Amygdala (tissue), 56 donors: ENCODE data around the gene KRTAP10-4.
"Not testable (repeated sequence)": the region's sequence is repeated elsewhere in the genome, so short reads cannot be mapped to it uniquely, and the experiment has no call there.

Experiments
- DNase-seq, 56 donors: peaks; one replicate each; lab custom pipeline; 2025; lab: John Stamatoyannopoulos, UW

Gene KRTAP10-4

DNA sequence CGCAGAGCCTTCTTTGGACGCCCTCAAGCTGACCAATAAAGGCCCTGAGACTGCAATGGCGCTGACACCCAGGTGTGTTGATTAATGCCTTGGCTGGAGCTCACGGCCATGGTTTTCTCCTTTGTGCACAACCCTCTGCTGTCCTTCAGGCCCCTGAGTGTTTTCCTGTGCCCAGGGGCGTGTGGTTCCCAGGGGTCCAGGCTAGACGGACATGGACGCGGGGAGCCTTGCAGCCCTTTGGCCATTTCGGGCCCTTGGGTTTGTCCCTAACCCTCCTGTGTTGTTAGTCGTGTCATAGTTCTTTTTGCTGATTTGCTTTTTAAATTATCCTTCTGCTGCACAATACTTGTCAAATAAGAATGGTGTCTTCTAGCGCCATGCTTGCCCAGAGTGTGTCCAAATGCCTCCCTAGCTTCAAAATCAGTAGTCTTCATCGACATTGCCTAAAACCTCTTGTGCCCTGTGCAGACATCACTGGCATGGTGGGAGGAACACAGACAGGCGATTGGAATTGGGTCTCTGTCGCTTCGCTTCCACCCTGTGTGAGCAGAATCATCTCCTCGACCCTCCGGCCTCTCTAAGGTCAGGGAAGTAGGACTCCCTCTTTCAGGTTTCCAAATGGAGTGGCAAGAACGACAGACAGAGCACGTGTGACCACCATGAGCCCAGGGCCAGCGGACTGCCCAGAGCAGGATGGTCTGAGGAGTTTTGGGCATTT lies 1.9 kb downstream of the KRTAP10-4 start:
- no peak for DNase-seq

DNA sequence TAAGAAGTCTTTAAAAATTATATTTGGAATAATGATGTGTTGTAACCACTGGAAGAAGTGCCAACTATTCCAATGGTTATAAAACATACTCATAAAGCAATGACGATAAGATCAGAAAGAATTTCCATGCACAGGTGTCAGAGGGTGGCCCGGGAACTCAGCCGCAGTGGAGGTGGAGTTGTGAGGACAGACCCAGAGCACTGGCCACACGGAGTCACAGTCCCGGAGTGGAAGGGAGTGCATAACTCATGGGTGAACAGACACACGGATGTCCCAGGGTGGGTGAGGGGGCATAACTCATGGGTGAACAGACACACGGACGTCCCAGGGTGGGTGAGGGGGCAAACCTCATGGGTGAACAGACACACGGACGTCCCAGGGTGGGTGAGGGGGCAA lies 2.5 kb downstream of the KRTAP10-4 start:
- DNase-seq: no peak

DNA sequence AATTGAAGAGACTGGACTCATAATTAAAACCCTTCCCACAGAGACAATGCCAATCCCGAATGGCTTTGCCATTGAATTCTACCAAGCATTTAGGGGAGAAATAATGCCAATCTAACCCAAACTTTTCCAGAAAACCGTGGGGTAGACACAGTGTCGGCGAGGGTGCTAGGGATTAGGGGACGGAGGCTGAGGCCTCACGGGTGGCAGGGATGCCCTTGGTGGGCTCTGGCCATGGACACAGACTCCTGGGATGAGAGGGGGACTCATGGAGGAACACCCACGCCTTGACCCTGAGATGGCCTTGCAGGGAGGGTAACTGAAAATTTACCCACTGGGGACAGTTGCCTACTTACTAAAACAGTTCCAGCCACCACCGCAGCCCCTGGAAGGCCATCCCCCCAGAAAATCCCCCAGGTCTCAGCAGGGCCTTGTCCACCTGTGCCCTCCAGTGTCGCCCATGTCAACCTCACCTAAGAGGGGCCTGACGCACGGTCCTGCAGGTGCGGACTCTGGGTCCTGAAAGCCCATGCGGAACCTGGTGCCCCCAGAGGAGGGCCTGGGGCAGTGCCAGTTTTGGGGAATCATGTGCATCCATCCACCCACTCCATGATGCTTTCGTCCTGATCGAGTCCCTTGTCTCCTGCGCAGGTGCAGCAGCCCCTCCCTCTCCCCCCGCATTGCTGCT lies 5.0 kb downstream of the KRTAP10-4 start:
- DNase-seq: no peak

DNA sequence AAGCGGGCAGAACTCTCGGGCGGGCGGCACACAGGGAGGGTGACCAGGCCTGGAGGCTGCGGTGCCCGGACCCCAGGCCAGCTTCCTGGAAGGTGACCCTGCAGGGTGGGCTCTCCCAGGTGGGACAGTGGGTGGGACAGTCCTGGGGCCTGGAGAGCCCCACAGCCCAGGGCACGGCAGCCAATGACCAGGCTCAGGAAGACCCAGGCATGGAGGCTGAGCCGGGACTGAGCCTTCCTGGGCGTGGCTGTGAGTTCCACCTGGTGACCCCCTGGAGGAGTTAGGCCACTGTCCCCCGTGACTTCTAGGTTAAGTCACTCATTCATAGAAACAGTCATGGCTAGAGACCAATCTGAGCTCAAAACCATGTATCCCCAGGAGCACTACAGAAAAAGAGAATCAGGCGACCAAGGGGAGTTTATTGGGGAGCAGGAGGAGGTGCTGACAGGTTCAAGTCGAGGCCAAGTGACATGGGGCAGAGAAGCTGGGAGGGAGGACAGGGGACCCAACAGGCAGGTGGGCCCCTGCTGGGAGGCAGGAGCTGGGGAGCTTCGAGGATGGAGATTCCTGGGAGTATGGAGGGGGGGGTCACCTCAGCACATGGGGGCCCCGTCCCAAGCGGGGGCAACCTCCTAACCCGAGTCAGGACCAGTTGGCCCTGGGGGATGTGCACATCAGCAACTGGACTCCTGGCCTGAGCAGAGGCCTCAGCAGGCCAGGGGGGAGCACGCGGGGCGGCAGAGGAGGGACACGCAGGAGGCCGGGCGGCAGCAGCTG lies 5.7 kb downstream of the KRTAP10-4 start:
- no peak for DNase-seq

DNA sequence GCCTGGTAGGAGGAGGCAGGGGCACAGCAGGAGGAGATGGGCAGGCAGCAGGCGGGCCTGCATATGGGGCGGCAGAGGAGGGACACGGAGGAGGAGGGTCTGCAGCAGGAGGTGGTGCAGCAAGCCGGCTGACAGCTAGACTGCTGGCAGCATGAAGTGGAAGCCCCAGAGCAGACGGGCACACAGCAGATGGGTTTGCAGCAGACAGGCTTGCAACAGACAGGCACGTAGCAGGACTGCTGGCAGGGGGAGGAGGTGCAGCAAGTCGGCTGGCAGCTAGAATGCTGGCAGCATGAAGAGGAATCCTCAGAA lies 6.3 kb downstream of the KRTAP10-4 start:
- DNase-seq: no peak

DNA sequence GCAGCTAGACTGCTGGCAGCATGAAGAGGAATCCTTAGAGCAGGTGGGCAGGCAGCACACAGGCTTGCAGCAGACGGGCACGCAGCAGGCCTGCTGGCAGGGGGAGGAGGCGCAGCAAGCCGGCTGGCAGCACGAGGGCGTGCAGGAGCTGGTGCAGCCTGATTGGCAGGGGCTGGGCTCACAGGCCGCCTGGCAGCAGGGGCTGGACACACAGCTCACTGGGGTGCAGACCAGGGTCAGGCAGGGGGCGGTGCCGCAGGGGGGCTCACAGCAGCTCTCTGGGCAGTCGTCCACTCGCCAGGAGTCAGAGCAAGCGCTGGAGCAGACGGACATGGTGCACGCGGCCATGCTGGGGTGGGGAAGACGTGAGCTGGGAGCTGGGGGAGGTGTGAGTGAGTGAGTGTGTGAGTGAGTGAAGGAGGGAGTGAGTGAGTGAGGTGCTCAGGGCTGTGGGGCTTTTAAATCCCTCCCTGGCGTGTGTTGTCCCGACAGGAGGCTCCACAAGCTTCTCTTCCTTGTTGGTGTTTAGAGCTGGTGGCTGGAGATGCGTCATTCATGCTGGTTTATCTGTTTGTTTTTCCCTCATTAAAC lies 6.8 kb downstream of the KRTAP10-4 start, which contains the start of gene KRTAP10-5:
KRTAP10-5 (minus strand) TSS at position 374 of the 591 bp plus-strand sequence; CDS start at position 348, 26 bp downstream.
- DNase-seq: peak in 3 of 56 donors; percentile 5 to 52 (median 18)

DNA sequence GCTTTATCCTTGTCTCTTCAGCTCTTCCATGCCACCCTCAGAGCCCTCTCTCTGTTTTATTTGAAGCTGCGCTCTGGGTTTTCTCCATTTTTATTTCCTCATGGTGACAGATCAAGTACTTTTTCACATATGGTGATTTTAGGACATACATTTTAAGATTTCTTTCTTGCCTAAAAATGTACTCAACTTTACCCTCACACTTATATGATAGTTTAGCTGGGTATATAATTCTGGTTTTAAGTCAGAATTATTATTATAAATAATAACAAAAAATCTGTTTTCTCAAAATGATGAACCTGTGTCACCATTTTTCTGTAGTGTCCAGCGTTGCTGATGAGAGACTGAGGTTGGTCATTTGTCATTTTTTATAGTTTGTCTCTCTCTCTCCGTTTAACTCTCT lies 7.6 kb downstream of the KRTAP10-4 start:
- no peak for DNase-seq

DNA sequence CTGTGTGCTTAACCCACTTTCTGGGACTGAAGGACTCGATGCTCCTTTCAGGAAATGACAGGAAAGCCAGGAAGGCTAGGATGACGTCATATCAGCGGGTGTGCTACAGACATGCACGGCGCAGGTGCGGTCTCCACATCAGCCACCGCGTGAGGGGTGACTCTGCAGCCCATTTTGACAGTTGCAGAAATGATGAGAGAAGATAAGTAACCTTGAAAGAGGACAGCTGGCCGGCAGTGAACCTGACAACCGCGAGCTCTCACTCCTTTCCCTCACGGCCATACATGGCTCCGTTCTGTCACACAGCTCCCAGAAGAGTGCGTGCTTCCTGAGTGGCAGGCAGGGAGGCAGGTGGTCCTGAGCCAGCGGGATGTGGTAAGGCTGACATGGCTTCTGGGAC lies 8.5 kb downstream of the KRTAP10-4 start:
- no peak for DNase-seq

DNA sequence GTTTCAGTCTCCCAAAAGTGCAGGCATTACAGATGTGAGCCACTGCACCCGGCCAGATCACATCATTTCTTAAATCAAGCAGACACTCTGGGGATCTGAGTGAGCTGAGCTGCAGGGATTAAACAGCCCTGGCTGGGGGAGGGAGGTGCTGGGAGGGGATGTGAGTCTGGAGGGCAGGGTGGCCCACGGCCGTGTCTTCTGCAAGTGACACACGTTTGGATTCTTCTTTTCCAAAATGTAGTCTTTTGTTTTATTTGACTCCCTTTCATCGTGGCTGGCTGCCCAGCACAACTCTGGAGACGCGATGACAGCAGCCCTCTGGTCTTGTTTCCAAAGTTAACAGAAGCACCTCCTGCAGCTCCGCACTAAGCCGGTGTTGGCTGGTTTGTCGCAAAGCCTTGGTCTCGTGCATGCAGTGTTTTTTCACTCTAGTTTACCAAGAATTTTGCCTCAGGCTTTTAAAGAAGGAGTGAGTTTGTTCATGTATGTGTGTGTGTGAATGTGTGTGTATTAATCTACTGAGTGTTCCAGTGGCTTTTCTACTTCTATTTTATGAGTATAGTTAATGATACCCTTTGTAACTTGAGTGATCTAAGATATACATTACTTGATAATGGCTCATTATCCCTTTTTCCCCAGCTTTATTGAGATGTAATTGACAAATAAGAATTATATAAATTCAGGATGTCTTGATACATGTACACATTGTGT lies 9.7 kb downstream of the KRTAP10-4 start:
- no peak for DNase-seq

DNA sequence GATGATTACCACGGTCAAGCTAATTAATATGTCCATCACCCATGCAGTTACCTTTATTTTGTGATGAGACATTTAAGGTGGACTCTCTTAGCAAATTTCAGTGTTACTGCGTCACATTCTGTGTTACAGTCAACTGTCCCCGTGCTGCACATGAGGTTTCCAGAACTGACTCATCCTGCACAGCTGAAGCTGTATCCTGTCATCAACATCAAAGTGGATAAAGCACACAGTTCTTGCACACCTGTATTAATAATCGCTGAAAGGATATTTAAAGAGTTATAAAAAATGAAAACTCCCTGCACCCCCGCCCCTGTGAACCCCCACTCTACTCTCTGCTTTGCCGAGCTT lies 10.2 kb downstream of the KRTAP10-4 start:
- DNase-seq: no peak

DNA sequence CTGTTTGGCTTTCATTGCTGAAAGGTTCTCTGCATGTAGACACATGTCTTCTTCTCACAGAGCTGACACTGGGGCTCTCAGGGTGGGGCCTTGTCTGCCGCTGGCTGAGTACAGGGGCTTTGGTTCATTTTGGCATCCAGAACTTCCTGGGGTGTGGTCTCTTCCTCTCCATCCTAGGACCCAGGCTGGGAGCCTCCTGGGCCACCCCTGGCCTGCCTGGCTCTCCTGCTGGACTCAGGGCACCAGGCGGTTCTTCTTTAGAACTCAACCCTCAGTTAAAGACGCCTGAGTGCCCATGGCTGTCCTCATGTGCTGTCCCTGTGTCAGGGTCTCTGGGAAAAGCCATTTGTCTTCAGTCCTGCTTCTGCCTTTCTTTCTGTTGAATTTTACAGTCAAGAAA lies 12.4 kb downstream of the KRTAP10-4 start:
- no peak for DNase-seq

DNA sequence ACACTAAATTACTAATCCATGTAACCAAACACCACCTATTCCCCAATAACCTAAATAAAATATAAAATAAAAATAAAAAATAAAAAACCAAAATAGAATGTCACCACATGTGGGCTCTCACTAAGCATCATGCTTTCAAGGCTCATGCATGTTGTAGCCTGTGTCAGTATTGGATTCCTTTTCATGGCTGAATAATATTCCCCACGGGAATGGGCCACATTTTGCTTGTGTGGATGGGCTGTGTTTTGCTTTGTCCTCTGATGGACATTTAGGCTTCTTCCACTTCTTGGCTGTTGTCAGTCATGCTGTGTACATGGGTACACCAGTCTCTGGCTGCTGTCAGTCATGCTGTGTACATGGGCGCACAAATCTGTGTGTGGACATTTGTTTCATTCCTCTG lies 15.6 kb downstream of the KRTAP10-4 start:
- DNase-seq: no peak

DNA sequence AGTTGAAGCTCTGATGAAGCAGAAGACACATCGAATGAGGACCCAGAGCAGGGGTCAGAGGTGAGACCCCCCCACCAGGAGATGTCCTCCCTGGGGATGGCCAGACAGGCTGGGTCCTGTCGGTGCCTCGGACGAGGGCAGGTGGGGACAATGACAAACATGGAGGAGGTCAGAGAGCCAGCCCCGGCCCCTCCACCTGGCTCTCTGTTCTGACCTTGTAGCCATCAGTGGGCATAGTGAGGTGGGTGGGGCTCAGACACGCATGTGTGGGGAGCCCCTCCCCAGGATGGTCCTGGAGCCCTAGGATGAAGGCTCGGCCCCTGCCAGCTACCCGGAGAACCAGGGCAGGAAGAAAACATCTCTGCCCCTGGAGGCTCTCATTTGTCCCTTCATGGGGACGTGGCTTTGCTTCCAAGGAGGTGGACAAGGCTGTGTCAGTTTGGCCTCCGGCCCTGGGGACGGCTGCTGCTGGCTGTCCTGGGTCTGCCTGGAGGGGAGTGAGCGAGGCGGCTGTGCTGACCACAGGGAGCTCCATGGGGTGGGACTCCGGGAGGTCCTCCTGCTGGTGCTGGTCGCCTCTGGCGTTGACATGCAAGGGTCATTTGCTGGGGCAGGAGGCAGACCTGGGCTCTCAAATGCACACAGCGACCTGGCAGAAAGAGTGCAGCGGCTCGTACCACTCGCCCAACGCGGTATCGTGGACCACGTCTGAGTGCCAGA lies 16.2 kb downstream of the KRTAP10-4 start:
- DNase-seq: no peak

DNA sequence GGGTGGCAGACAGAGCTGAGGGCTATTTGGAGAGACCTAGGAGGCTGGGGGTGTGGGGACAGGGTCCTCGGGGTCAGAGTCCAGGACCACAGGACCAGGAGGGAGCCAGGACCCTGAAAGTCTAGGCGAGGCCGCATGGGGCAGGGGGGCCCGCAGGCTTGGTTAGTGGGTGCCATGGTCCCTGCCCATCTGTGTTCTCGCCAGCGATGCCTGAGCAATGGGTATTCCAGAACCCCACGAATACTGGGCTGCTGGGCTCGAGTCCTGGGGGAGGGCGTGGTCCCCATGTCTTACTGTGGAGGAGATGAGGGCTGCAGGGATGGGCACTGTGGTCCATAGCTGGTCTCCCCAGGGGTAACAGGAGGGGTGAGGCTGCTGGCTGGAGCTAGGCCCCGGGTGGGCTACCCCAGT lies 16.8 kb downstream of the KRTAP10-4 start:
- DNase-seq: no peak

DNA sequence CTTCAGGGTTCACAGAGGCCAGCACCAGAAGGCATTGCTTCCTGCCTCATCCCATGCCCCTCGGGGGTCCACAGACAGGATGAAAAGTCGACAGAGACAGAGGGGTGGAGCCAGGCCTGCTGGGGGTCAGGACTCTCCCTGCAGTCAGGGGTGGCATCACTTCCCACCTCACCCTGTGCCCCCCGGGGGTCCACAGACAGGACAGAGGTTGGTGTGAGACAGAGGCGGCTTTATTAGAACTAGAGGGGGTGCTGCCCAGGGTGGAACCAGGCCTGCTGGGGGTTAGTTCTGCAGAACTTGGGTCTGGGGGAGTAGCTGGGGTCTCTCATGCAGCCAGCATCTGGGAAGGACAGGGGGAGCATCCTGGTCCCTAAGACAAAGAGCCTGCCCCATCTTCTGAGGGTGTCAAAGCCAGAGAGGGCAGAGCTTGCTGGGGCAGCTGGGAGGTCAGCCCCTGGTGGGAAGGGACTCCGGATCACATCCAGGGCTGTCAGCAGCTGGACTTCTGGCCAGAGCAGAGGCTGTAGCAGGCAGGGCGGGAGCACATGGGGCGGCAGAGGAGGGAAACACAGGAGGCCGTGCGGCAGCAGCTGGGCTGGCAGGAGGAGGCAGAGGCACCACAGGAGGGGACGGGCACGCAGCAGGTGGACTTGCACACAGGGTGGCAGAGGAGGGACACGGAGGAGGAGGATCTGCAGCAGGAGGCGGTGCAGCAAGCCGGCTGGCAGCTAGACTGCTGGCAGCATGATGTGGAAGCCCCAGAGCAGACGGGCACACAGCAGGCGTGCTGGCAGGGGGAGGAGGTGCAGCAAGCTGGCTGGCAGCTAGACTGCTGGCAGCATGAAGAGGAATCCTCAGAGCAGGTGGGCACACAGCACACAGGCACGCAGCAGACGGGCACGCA lies 17.6 kb downstream of the KRTAP10-4 start:
- DNase-seq: not testable (repeated sequence)

DNA sequence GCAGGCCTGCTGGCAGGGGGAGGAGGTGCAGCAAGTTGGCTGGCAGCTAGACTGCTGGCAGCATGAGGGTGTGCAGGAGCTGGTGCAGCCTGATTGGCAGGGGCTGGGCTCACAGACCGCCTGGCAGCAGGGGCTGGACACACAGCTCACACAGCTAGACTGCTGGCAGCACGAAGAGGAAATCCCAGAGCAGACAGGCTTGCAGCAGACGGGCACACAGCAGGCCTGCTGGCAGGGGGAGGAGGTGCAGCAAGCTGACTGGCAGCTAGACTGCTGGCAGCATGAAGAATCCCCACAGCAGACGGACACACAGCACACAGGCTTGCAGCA lies 18.2 kb downstream of the KRTAP10-4 start:
- not testable (repeated sequence) for DNase-seq

DNA sequence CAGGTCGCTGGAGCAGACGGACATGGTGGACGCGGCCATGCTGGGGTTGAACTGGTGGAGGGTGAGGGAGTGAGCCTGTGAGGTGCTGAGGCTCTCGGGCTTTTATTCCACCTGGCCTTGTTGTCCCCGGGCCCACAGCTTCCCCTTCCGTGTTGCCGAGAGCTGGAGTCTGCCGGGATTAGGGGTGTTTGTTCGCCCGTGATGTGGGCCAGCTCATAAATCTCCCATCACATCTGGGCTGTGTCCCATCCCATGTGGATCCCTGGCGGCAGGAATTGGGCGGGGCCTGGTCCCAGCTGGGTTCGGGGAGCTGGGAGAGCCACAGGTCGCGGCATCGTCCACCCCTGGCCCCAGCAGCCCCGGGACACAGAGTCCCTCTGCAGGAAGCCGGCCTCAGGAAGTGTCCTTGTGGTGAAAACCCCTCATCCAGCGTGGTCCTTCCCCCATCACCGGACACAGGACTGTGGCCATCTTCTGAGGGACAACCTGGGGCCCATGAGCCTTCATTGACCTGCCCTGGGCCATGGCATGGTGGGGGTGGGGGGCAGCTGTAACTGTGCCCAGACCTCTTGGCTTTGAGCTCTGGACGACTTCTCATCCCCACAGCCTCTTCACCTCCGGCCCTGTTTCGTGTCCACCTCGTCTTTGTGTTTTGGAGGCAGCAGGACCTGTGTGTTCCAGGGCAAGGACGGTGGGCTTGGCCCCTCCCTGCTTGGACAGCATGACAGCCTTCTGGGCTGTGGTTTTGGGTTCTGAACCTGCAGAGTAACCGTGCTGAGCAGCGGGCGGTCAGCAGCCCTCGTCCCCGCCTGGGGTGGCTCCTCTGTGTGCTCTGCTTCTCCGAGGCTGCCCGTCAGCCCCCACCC lies 19.1 kb downstream of the KRTAP10-4 start, which contains the start of gene KRTAP10-6:
KRTAP10-6 (minus strand) TSS at position 60 of the 866 bp plus-strand sequence; CDS start at position 39, 21 bp downstream.
- DNase-seq: no peak
